HL-60 (cell line): ENCODE measurements around the gene FRZB.

Experiments used
- DNase-seq, 2 experiments: peaks; one replicate each; pipeline ENCODE4 v3.0.0-alpha.2; 2010 to 2020; ENCODE audit warnings: low read depth in 1 of 2, low spot score in 1 of 2
- H3K27ac ChIP-seq: fragments of 250-450 bp; sonication (Bioruptor Pico); replicated peaks from 2 replicates; pipeline ENCODE4 v1.5.1; 2020; ENCODE audit warnings: mild to moderate bottlenecking, moderate library complexity
- H3K27me3 ChIP-seq: fragments of 250-450 bp; sonication (Bioruptor Pico); 2 replicates; pipeline ENCODE4 v1.5.1; 2021; ENCODE audit warnings: mild to moderate bottlenecking, moderate library complexity; ENCODE audit not compliant: insufficient read depth, poor library complexity, severe bottlenecking
- H3K4me3 ChIP-seq: replicated peaks from 2 replicates; pipeline ENCODE4 v1.5.1; 2011; ENCODE audit warnings: mild to moderate bottlenecking, control low read depth, low read length; ENCODE audit not compliant: insufficient read depth
- CTCF ChIP-seq: IDR thresholded peaks from one replicate; pipeline ENCODE4 v1.5.1; 2011; ENCODE audit warnings: low read length, control low read depth, inconsistent platforms; ENCODE audit not compliant: insufficient read depth
- GABPA ChIP-seq: IDR thresholded peaks from 2 replicates; pipeline ENCODE4 v1.6.1; 2012; ENCODE audit warnings: low read depth
- POLR2AphosphoS5 ChIP-seq: IDR thresholded peaks from 2 replicates; pipeline ENCODE4 v1.6.1; 2012; ENCODE audit warnings: low read depth
- REST ChIP-seq: IDR thresholded peaks from 2 replicates; pipeline ENCODE4 v1.6.1; 2012; ENCODE audit warnings: low read depth; ENCODE audit not compliant: insufficient replicate concordance
- SPI1 ChIP-seq: IDR thresholded peaks from 2 replicates; pipeline ENCODE4 v1.6.1; 2012; ENCODE audit warnings: low read depth, mild to moderate bottlenecking, borderline replicate concordance

Gene FRZB

GRCh38 chr2:182814380-182814779, 52.1 kb downstream of the FRZB start:
- H3K27ac ChIP-seq = no peak overlapping the region
- no peaks in the 10 kb centered on the region for H3K27me3 ChIP-seq
- no peak for DNase-seq

GRCh38 chr2:182810087-182810486, 56.4 kb downstream of the FRZB start:
- no peak for DNase-seq
- TF ChIP-seq CTCF = no peak
- no peak for TF ChIP-seq SPI1
- TF ChIP-seq POLR2AphosphoS5 = no peak

More at GRCh38 chr2:182814380-182814779, 52.1 kb downstream of the FRZB start:
- H3K4me3 ChIP-seq = no peak overlapping the region
- no peak for TF ChIP-seq CTCF
- no peak for TF ChIP-seq GABPA
- TF ChIP-seq REST = no peak
- TF ChIP-seq POLR2AphosphoS5 = no peak
- TF ChIP-seq SPI1 = no peak

GRCh38 chr2:182807319-182807718, 59.1 kb downstream of the FRZB start:
- TF ChIP-seq REST (no peak), POLR2AphosphoS5 (no peak), SPI1 (no peak), CTCF (no peak), GABPA (no peak)
- Histone ChIP-seq H3K4me3 (no peak overlapping the region), H3K27me3 (no peaks in the 10 kb centered on the region), H3K27ac (no peak overlapping the region)
- DNase-seq = no peak

More at GRCh38 chr2:182810087-182810486, 56.4 kb downstream of the FRZB start:
- Histone ChIP-seq H3K27ac (no peak overlapping the region), H3K4me3 (no peak overlapping the region), H3K27me3 (no peaks in the 10 kb centered on the region)

- DNase-seq = no peak
- Histone ChIP-seq H3K27ac (no peak overlapping the region), H3K4me3 (no peak overlapping the region), H3K27me3 (no peaks in the 10 kb centered on the region)
- TF ChIP-seq SPI1 (no peak), GABPA (no peak), CTCF (no peak), POLR2AphosphoS5 (no peak), REST (no peak)
Observed at GRCh38 chr2:182804128-182804527, 62.3 kb downstream of the FRZB start.
